PC-9 (cell line): Measurements from ENCODE around the gene STX7. TPM values are rescaled to one million over a fixed set of nuclear protein-coding genes. Genes with fewer than 3 reads are reported as not detected.

Source experiments
- BruUV-seq: library from RNA; stranded (reverse); fragments of 400-500 nt; replicated peaks from 2 replicates; lab custom pipeline; 2021; lab: Mats Ljungman, UMichigan
- CTCF ChIA-PET: fragments of 300-600 bp; sonication (Branson Sonifier 250); formaldehyde crosslinking; loops from one replicate; lab custom pipeline; 2022; ENCODE audit warnings: antibody characterized with exemption; lab: Charles Lee
- POLR2A ChIA-PET: fragments of 300-600 bp; sonication (Branson Sonifier 250); formaldehyde crosslinking; loops from one replicate; lab custom pipeline; 2022; ENCODE audit warnings: antibody characterized with exemption; ENCODE audit not compliant: unreplicated experiment; lab: Charles Lee
- DNase-seq, 2 experiments: peaks; one replicate each; pipeline versions ENCODE4 v3.0.0 to v3.0.0-alpha.2; 2015 to 2022; ENCODE audit warnings: mixed read lengths in 1 of 2
- H2AFZ ChIP-seq: fragments of 200-600 bp; sonication (generic); 2 replicates; pipeline ENCODE4 v1.8.1; 2017; ENCODE audit warnings: antibody characterized with exemption
- H3F3A ChIP-seq: fragments of 200-600 bp; sonication (generic); 2 replicates; pipeline ENCODE4 v1.8.1; 2017; ENCODE audit warnings: antibody characterized with exemption, mild to moderate bottlenecking, low read depth; ENCODE audit not compliant: insufficient read depth
- H3K27ac ChIP-seq: fragments of 200-600 bp; sonication (generic); 2 replicates; pipeline ENCODE4 v1.6.1; 2016; ENCODE audit warnings: mixed run types
- H3K27me3 ChIP-seq: fragments of 200-600 bp; sonication (generic); 2 replicates; pipeline ENCODE4 v1.6.1; 2016; ENCODE audit warnings: low read depth, mixed run types; ENCODE audit not compliant: insufficient read depth
- H3K36me3 ChIP-seq: fragments of 200-600 bp; sonication (generic); 2 replicates; pipeline ENCODE4 v1.6.1; 2016; ENCODE audit warnings: low read depth, mixed run types
- H3K4me1 ChIP-seq: fragments of 200-600 bp; sonication (generic); replicated peaks from 2 replicates; pipeline ENCODE4 v1.6.1; 2016; ENCODE audit warnings: mixed run types; ENCODE audit not compliant: insufficient read depth
- H3K4me2 ChIP-seq: fragments of 200-600 bp; sonication (generic); 2 replicates; pipeline ENCODE4 v1.6.1; 2017; ENCODE audit warnings: mixed run types
- H3K4me3 ChIP-seq: fragments of 200-600 bp; sonication (generic); 2 replicates; pipeline ENCODE4 v1.6.1; 2016; ENCODE audit warnings: mixed run types
- H3K79me2 ChIP-seq: fragments of 200-600 bp; sonication (generic); 2 replicates; pipeline ENCODE4 v1.6.1; 2017; ENCODE audit warnings: low read depth, mixed run types
- H3K9me2 ChIP-seq: fragments of 200-600 bp; sonication (generic); 2 replicates; pipeline ENCODE4 v1.8.1; 2017; ENCODE audit warnings: mild to moderate bottlenecking; ENCODE audit not compliant: insufficient read depth
- H3K9me3 ChIP-seq: fragments of 200-600 bp; sonication (generic); 2 replicates; pipeline ENCODE4 v1.8.1; 2016; ENCODE audit warnings: low read depth; ENCODE audit not compliant: insufficient read depth
- H4K20me1 ChIP-seq: fragments of 200-600 bp; sonication (generic); 2 replicates; pipeline ENCODE4 v1.8.1; 2017; ENCODE audit not compliant: insufficient read depth
- EZH2 ChIP-seq: fragments of 200-600 bp; sonication (generic); IDR thresholded peaks from 2 replicates; pipeline ENCODE4 v1.8.0; 2017; ENCODE audit warnings: antibody characterized with exemption, low read depth
- intact Hi-C: fragments of 100-400 bp; cut with micrococcal nuclease; formaldehyde crosslinking; loops from one replicate; pipeline ENCODE4 v1.10.0; 2022; ENCODE audit not compliant: unreplicated experiment
- total RNA-seq: library from RNA; stranded (reverse); gene quantifications from 2 replicates; pipeline ENCODE4 v1.2.3, GENCODE V29; 2021
- TF ChIP-seq, protein P1 (sequence below): fragments of 200-600 bp; sonication (generic); conservative IDR thresholded peaks from 2 replicates; pipeline ENCODE4 v1.6.1; 2017; ENCODE audit warnings: mixed run types, antibody characterized with exemption, mild to moderate bottlenecking, moderate library complexity

Gene STX7
- total RNA-seq, 1 experiment from 2014 or later: 40.7 TPM

DNA sequence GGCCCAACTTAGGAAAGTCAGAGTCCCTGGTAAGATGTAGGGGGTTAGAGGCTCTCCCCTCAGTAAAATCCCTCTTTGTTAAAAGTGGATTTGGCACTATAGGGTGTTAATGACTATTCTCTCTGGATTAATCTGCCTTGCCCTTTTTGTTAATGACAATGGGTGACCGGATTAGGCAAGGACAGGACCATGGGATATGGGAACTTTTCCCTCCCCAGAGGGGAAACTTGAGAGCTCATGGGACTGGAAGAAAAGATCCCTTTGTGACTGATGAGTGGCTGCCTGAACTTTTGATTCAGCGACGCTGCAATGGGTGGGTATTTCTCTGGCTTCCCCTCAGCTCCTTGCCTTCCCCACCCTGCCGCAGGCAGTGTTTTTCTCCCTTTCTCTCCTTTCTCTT lies 12.9 kb upstream of the STX7 start:
- Histone ChIP-seq H3F3A (no peaks in the 10 kb centered on the region), H2AFZ (no peak overlapping the region), H3K9me3 (no peaks in the 10 kb centered on the region), H3K9me2 (0 out of 2 replicates have a peak, but pooled peaks cover 3% of the 10 kb centered on the region), H3K4me2 (no peak overlapping the region), H3K36me3 (no peaks in the 10 kb centered on the region), H3K79me2 (no peaks in the 10 kb centered on the region), H3K27me3 (no peaks in the 10 kb centered on the region), H3K4me3 (no peak overlapping the region), H4K20me1 (no peaks in the 10 kb centered on the region), H3K4me1 (no peaks in the 10 kb centered on the region), H3K27ac (no peak overlapping the region)
- TF ChIP-seq EZH2: no peak
- no TSS peak for BruUV-seq
- intact Hi-C loops: no loop called here
- DNase-seq: no peak
- CTCF ChIA-PET: no interaction called here
- POLR2A ChIA-PET: no interaction called here

DNA sequence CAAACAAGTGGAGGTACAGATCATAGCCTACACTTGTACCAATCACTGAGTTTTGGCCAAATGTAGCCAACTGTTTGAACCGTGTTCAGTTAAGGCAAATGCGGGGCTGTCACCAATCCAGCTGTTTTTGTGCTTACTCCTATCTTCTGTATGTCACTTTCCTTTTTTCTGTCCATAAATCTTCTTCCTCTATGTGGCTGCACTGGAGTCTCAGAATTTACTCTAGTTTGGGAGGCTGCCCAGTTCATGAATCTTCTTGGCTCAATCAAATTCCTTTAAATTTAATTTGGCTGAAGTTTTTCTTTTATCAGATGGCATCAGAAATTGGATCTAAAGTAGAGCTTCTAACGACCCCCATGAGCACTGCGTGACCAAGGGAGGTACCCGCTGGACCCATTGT lies 11.7 kb upstream of the STX7 start:
- intact Hi-C loops: no loop called here
- Histone ChIP-seq H3K4me2 (no peak overlapping the region), H3K9me3 (no peaks in the 10 kb centered on the region), H3K4me1 (no peaks in the 10 kb centered on the region), H3K79me2 (no peaks in the 10 kb centered on the region), H3K27ac (no peak overlapping the region), H3K9me2 (0 out of 2 replicates have a peak, but pooled peaks cover 3% of the 10 kb centered on the region), H4K20me1 (no peaks in the 10 kb centered on the region), H2AFZ (no peak overlapping the region), H3K27me3 (no peaks in the 10 kb centered on the region), H3K4me3 (no peak overlapping the region), H3F3A (no peaks in the 10 kb centered on the region), H3K36me3 (no peaks in the 10 kb centered on the region)
- POLR2A ChIA-PET: no interaction called here
- BruUV-seq: no TSS peak
- TF ChIP-seq EZH2: no peak
- TF ChIP-seq, protein P1, sequence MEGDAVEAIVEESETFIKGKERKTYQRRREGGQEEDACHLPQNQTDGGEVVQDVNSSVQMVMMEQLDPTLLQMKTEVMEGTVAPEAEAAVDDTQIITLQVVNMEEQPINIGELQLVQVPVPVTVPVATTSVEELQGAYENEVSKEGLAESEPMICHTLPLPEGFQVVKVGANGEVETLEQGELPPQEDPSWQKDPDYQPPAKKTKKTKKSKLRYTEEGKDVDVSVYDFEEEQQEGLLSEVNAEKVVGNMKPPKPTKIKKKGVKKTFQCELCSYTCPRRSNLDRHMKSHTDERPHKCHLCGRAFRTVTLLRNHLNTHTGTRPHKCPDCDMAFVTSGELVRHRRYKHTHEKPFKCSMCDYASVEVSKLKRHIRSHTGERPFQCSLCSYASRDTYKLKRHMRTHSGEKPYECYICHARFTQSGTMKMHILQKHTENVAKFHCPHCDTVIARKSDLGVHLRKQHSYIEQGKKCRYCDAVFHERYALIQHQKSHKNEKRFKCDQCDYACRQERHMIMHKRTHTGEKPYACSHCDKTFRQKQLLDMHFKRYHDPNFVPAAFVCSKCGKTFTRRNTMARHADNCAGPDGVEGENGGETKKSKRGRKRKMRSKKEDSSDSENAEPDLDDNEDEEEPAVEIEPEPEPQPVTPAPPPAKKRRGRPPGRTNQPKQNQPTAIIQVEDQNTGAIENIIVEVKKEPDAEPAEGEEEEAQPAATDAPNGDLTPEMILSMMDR: no peak
- CTCF ChIA-PET: no interaction called here
- DNase-seq: no peak

DNA sequence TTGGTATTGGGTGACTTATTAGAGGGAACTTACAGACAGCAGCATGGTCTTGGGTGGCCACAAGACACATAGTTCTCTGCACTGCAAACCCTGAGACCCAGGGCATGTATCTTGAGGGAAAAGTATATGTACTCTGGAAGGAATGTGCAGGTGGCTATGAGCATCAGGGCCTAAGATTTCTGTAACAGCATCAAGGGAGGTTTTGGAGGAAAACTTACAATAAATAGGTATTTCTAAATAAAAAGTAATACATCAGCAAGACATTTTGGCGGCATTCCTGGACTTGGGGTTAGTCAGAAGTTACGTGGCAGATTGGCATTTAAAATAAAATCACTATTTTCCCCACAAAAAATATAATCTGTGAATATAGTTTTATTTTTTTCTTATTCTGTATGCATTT lies 8.0 kb upstream of the STX7 start:
- no TSS peak for BruUV-seq
- DNase-seq: no peak
- Histone ChIP-seq H3K9me3 (no peaks in the 10 kb centered on the region), H3F3A (no peaks in the 10 kb centered on the region), H3K27ac (no peak overlapping the region), H3K79me2 (no peaks in the 10 kb centered on the region), H3K4me3 (no peak overlapping the region), H2AFZ (no peak overlapping the region), H3K27me3 (no peaks in the 10 kb centered on the region), H3K4me1 (no peaks in the 10 kb centered on the region), H3K9me2 (0 out of 2 replicates have a peak, but pooled peaks cover 3% of the 10 kb centered on the region), H3K4me2 (no peak overlapping the region), H3K36me3 (no peaks in the 10 kb centered on the region), H4K20me1 (no peaks in the 10 kb centered on the region)
- CTCF ChIA-PET: no interaction called here
- POLR2A ChIA-PET: no interaction called here
- intact Hi-C loops: no loop called here
- TF ChIP-seq, protein P1: no peak
- TF ChIP-seq EZH2: no peak

DNA sequence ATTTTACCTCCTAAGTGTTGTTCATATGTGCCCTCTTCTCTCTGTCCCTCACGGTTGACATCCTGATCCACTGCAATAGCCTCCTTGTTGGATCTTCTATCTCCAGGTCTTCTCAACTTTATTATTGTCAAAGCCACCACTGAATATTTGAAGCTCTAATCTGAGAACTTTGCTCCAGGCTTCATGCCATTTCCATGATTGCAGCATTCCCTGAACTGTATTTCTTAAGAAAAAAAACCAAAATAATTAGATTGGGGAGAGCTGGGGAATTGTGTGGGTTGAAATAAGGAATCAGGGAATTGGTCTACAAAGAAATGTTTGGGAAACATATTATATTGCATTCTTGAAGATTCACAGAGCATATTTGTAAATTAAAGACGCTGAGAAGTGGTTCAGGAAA lies 2.5 kb upstream of the STX7 start:
- ChIA-PET POLR2A (no interaction called here), CTCF (interaction anchor here (0.5 kb wide), 1 partner anchor 1029 kb away, joined by 3 read pairs; no protein-coding TSS in a partner anchor)
- no peak overlapping the region for H2AFZ ChIP-seq
- no peaks in the 10 kb centered on the region for H3K27me3 ChIP-seq
- no peak overlapping the region for H3K4me3 ChIP-seq
- no peaks in the 10 kb centered on the region for H3K9me2 ChIP-seq
- no peaks in the 10 kb centered on the region for H4K20me1 ChIP-seq
- H3K4me2 ChIP-seq: no peak overlapping the region
- intact Hi-C loops: no loop called here
- H3K27ac ChIP-seq: no peak overlapping the region
- BruUV-seq: no TSS peak
- no peaks in the 10 kb centered on the region for H3K9me3 ChIP-seq
- TF ChIP-seq, protein P1: no peak
- no peak for TF ChIP-seq EZH2
- peaks cover 28% of the 10 kb centered on the region for H3K4me1 ChIP-seq
- H3K36me3 ChIP-seq: no peaks in the 10 kb centered on the region
- H3F3A ChIP-seq: peaks cover 11% of the 10 kb centered on the region; the same call in 1 of the 2 replicates
- peaks cover 22% of the 10 kb centered on the region for H3K79me2 ChIP-seq
- no peak for DNase-seq
